PC-9 (cell line): Measurements from ENCODE around the gene CAPRIN1. TPM values are rescaled to one million over a fixed set of nuclear protein-coding genes. Genes with fewer than 3 reads are reported as not detected.

Experiments
- BruUV-seq: library from RNA; stranded (reverse); fragments of 400-500 nt; replicated peaks from 2 replicates; lab custom pipeline; 2021; lab: Mats Ljungman, UMichigan
- CTCF ChIA-PET: fragments of 300-600 bp; sonication (Branson Sonifier 250); formaldehyde crosslinking; loops from one replicate; lab custom pipeline; 2022; ENCODE audit warnings: antibody characterized with exemption; lab: Charles Lee
- POLR2A ChIA-PET: fragments of 300-600 bp; sonication (Branson Sonifier 250); formaldehyde crosslinking; loops from one replicate; lab custom pipeline; 2022; ENCODE audit warnings: antibody characterized with exemption; ENCODE audit not compliant: unreplicated experiment; lab: Charles Lee
- DNase-seq, 2 experiments: peaks; one replicate each; pipeline versions ENCODE4 v3.0.0 to v3.0.0-alpha.2; 2015 to 2022; ENCODE audit warnings: mixed read lengths in 1 of 2
- H2AFZ ChIP-seq: fragments of 200-600 bp; sonication (generic); 2 replicates; pipeline ENCODE4 v1.8.1; 2017; ENCODE audit warnings: antibody characterized with exemption
- H3F3A ChIP-seq: fragments of 200-600 bp; sonication (generic); 2 replicates; pipeline ENCODE4 v1.8.1; 2017; ENCODE audit warnings: antibody characterized with exemption, mild to moderate bottlenecking, low read depth; ENCODE audit not compliant: insufficient read depth
- H3K27ac ChIP-seq: fragments of 200-600 bp; sonication (generic); 2 replicates; pipeline ENCODE4 v1.6.1; 2016; ENCODE audit warnings: mixed run types
- H3K27me3 ChIP-seq: fragments of 200-600 bp; sonication (generic); 2 replicates; pipeline ENCODE4 v1.6.1; 2016; ENCODE audit warnings: low read depth, mixed run types; ENCODE audit not compliant: insufficient read depth
- H3K36me3 ChIP-seq: fragments of 200-600 bp; sonication (generic); 2 replicates; pipeline ENCODE4 v1.6.1; 2016; ENCODE audit warnings: low read depth, mixed run types
- H3K4me1 ChIP-seq: fragments of 200-600 bp; sonication (generic); replicated peaks from 2 replicates; pipeline ENCODE4 v1.6.1; 2016; ENCODE audit warnings: mixed run types; ENCODE audit not compliant: insufficient read depth
- H3K4me2 ChIP-seq: fragments of 200-600 bp; sonication (generic); 2 replicates; pipeline ENCODE4 v1.6.1; 2017; ENCODE audit warnings: mixed run types
- H3K4me3 ChIP-seq: fragments of 200-600 bp; sonication (generic); 2 replicates; pipeline ENCODE4 v1.6.1; 2016; ENCODE audit warnings: mixed run types
- H3K79me2 ChIP-seq: fragments of 200-600 bp; sonication (generic); 2 replicates; pipeline ENCODE4 v1.6.1; 2017; ENCODE audit warnings: low read depth, mixed run types
- H3K9me2 ChIP-seq: fragments of 200-600 bp; sonication (generic); 2 replicates; pipeline ENCODE4 v1.8.1; 2017; ENCODE audit warnings: mild to moderate bottlenecking; ENCODE audit not compliant: insufficient read depth
- H3K9me3 ChIP-seq: fragments of 200-600 bp; sonication (generic); 2 replicates; pipeline ENCODE4 v1.8.1; 2016; ENCODE audit warnings: low read depth; ENCODE audit not compliant: insufficient read depth
- H4K20me1 ChIP-seq: fragments of 200-600 bp; sonication (generic); 2 replicates; pipeline ENCODE4 v1.8.1; 2017; ENCODE audit not compliant: insufficient read depth
- EZH2 ChIP-seq: fragments of 200-600 bp; sonication (generic); IDR thresholded peaks from 2 replicates; pipeline ENCODE4 v1.8.0; 2017; ENCODE audit warnings: antibody characterized with exemption, low read depth
- intact Hi-C: fragments of 100-400 bp; cut with micrococcal nuclease; formaldehyde crosslinking; loops from one replicate; pipeline ENCODE4 v1.10.0; 2022; ENCODE audit not compliant: unreplicated experiment
- total RNA-seq: library from RNA; stranded (reverse); gene quantifications from 2 replicates; pipeline ENCODE4 v1.2.3, GENCODE V29; 2021
- TF ChIP-seq, protein P1 (sequence below): fragments of 200-600 bp; sonication (generic); conservative IDR thresholded peaks from 2 replicates; pipeline ENCODE4 v1.6.1; 2017; ENCODE audit warnings: mixed run types, antibody characterized with exemption, mild to moderate bottlenecking, moderate library complexity

CAPRIN1 gene
- total RNA-seq, 1 experiment from 2014 or later: 289 TPM

DNA sequence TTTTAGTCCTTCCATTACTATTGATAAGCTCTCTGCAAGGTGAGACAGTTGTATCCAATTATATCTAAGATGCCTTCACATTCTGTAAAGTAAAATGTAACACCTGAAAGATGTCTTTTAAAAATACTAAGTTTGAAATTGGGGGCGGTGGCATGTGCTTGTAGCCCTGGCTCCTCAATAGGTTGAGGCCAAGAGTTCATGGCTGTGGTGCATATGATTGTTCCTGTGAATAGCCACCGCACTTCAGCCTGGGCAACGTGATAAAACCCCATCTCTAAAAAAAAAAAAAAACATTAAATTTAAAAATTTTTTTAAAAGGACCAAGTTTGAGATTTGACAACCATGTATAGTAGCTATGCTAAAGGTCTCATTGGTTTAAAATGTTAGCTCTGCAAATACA lies 20.5 kb downstream of the CAPRIN1 start:
- BruUV-seq: no TSS peak
- Histone ChIP-seq H3K79me2 (peaks cover 92% of the 10 kb centered on the region), H3K4me2 (no peak overlapping the region), H4K20me1 (peaks cover 78% of the 10 kb centered on the region), H3F3A (peaks cover 75% of the 10 kb centered on the region), H3K9me3 (no peaks in the 10 kb centered on the region), H3K4me1 (peaks cover 43% of the 10 kb centered on the region), H3K27me3 (no peaks in the 10 kb centered on the region), H3K27ac (peak overlapping the region; percentile 92; the same call in 1 of the 2 replicates), H3K36me3 (peaks cover 42% of the 10 kb centered on the region), H2AFZ (no peak overlapping the region), H3K9me2 (no peaks in the 10 kb centered on the region), H3K4me3 (no peak overlapping the region)
- TF ChIP-seq, protein P1, sequence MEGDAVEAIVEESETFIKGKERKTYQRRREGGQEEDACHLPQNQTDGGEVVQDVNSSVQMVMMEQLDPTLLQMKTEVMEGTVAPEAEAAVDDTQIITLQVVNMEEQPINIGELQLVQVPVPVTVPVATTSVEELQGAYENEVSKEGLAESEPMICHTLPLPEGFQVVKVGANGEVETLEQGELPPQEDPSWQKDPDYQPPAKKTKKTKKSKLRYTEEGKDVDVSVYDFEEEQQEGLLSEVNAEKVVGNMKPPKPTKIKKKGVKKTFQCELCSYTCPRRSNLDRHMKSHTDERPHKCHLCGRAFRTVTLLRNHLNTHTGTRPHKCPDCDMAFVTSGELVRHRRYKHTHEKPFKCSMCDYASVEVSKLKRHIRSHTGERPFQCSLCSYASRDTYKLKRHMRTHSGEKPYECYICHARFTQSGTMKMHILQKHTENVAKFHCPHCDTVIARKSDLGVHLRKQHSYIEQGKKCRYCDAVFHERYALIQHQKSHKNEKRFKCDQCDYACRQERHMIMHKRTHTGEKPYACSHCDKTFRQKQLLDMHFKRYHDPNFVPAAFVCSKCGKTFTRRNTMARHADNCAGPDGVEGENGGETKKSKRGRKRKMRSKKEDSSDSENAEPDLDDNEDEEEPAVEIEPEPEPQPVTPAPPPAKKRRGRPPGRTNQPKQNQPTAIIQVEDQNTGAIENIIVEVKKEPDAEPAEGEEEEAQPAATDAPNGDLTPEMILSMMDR: no peak
- TF ChIP-seq EZH2: no peak
- no peak for DNase-seq
- intact Hi-C loops: no loop called here
- CTCF ChIA-PET: interaction anchor here (0.6 to 0.7 kb wide), 2 partner anchors 75 to 209 kb away, joined by 3 to 6 read pairs; no protein-coding TSS in a partner anchor
- POLR2A ChIA-PET: no interaction called here

DNA sequence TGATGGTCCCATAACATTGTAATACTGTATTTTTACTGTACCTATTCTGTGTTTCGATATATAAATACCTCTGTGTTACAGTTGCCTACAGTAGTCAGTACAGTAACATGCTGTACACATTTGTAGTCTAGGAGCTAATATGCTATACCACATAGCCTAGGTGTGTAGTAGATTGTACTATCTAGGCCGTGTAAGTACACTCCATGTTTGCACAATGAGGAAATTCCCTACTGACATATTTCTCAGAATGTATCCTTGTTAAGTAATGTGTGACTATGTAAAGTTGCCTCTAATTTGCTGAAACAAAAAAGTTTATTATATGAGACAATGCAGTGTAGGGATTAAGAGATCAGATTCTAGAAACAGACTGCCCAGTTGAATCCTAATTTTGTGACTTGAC lies 21.3 kb downstream of the CAPRIN1 start:
- no peak overlapping the region for H2AFZ ChIP-seq
- H3K36me3 ChIP-seq: peaks cover 50% of the 10 kb centered on the region
- ChIA-PET CTCF (interaction anchor here (0.6 kb wide), 1 partner anchor 210 kb away, joined by 3 read pairs; no protein-coding TSS in a partner anchor), POLR2A (no interaction called here)
- no peaks in the 10 kb centered on the region for H3K9me3 ChIP-seq
- H3K27me3 ChIP-seq: no peaks in the 10 kb centered on the region
- H4K20me1 ChIP-seq: peaks cover 72% of the 10 kb centered on the region
- TF ChIP-seq, protein P1: no peak
- no peak for TF ChIP-seq EZH2
- BruUV-seq: no TSS peak
- peak in 1 of 2 experiments; percentile 45 for DNase-seq
- peak overlapping the region; percentile 92 for H3K27ac ChIP-seq
- intact Hi-C loops: no loop called here
- no peak overlapping the region for H3K4me3 ChIP-seq
- peaks cover 92% of the 10 kb centered on the region for H3K79me2 ChIP-seq
- no peak overlapping the region for H3K4me2 ChIP-seq
- H3F3A ChIP-seq: peaks cover 71% of the 10 kb centered on the region
- H3K9me2 ChIP-seq: no peaks in the 10 kb centered on the region
- peaks cover 43% of the 10 kb centered on the region for H3K4me1 ChIP-seq

DNA sequence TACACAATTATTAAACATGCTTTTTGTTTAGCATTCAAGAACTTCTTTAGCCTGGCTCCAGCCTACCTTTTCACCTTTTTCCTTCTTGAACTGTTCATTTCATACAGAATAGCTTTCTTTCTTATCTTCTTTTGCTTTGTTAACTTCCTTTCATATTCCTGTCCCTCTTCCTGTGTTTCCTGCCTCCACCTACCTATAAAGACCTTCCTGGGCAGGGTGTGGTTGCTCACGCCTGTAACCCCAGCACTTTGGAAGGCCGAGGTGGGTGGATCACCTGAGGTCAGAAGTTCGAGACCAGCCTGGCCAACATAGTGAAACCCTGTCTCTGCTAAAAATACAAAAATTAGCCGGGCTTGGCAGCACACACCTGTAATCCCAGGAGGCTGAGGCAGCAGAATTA lies 22.9 kb downstream of the CAPRIN1 start:
- Histone ChIP-seq H3K4me2 (peak overlapping the region; percentile 61), H2AFZ (no peak overlapping the region), H3K79me2 (peaks cover 91% of the 10 kb centered on the region), H3K9me3 (no peaks in the 10 kb centered on the region), H3K4me1 (peaks cover 43% of the 10 kb centered on the region), H4K20me1 (peaks cover 68% of the 10 kb centered on the region), H3K9me2 (no peaks in the 10 kb centered on the region), H3K4me3 (no peak overlapping the region), H3F3A (peaks cover 70% of the 10 kb centered on the region), H3K27ac (peak overlapping the region; percentile 92), H3K27me3 (no peaks in the 10 kb centered on the region), H3K36me3 (peaks cover 66% of the 10 kb centered on the region)
- BruUV-seq: TSS peak; percentile 10
- TF ChIP-seq EZH2: no peak
- TF ChIP-seq, protein P1: no peak
- intact Hi-C loops: no loop called here
- ChIA-PET POLR2A (interaction anchor here (0.6 kb wide), 3 partner anchors 19 to 918 kb away, joined by 3 to 5 read pairs (median 4); partner anchors contain the start of gene CD59), CTCF (interaction anchor here (1.0 kb wide), 1 partner anchor 66 kb away, joined by 4 read pairs; no protein-coding TSS in a partner anchor)
- no peak for DNase-seq
